GM21515 (cell line): ENCODE measurements around the gene TNPO3.
"Not testable (repeated sequence)": the region's sequence is repeated elsewhere in the genome, so short reads cannot be mapped to it uniquely, and the experiment has no call there.

Experiments used
- ATAC-seq: cut with Tn5 transposase; IDR thresholded peaks from one replicate; pipeline ENCODE4 v1.9.1; 2021; ENCODE audit not compliant: unreplicated experiment

Gene TNPO3

DNA sequence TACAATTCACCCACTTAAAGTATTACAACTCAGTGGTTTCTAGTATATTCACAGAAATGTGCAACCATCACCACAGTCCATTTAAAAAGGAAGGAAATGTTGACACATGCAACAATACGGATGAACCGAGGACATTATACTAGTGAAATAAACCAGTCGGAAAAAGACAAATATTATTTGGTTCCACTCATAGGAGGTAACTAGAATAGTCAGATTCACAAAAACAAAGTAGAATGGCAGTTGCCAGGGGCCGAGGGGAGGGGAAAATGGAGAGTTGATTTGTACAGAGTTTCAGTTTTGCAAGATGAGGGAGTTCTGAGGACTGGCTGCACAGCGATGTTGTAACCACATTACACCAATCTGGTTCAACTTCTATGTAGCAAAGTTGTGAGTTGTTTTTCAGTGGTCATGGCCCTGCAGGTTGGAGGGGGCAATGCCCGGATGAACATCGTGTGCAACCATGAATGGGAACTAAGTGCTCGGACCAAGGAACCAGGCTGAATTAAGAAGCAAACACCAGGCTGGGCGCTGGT lies 17.6 kb upstream of the TNPO3 start:
- ATAC-seq, result no peak

DNA sequence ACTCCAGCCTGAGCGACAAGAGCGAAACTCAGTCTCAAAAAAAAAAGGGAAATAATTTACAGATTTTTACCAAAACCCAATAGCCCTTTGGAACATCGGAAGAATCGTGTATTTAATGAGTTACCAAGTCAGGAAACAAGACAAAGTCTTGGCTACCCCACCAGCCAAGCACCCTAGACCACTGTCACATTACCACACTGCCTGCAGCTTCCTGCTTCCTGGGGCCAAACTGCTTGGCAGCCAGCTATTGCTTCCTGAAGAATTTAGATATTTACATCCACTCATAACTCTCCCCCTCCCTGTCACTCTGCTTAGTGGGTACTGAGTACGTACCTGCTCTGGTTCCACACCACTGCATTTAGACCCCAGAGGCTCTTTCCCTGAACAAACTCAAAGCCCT lies 14.1 kb upstream of the TNPO3 start:
- ATAC-seq, result no peak

DNA sequence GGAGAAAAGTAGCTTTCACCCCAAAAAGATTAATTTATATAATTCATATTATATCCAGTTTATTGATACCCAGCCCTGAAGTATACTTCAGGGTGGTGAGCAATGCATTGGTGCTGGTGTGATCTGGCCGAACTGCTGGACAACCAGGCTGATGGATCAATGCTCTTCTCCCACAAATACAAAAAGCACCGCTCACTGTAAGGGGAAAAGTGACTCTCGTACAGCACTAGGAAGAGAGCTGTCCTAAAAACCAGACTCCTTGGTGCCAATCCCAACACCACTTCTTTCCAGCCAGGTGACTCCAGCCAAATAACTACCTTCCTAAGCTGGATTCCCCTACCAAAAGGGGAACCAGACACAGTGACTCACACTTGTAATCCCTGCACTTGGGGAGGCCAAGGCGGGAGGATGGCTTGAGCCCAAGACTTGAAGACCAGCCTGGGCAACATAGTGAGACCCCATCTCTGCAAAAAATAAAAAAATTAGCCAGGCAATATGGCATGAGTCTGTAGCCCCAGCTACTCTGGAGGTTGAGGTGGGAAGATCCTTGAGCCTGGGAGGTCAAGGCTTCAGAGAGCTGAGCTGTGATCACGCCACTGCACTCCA lies 13.1 kb upstream of the TNPO3 start:
- no peak for ATAC-seq

DNA sequence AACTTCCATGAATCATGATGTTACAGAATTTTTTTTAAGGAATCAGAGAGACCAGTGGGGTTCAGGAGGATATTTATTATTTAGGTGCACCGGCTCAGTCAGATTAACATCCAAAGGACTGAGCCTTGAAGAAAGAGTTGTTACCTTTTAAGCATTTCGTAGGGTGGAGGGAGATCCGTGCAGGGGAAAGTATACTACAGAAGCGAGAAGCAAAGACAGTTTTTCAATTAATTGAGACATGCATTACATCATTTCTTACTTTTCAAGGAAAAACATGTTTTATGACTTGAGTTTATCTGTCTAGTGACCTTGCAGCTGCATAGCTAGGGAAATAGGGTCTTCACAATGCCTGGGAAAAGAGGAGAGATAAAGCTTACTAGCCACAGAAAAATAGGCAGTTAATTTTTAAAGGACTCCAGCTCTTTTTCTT lies 12.2 kb upstream of the TNPO3 start:
- not testable (repeated sequence) for ATAC-seq

DNA sequence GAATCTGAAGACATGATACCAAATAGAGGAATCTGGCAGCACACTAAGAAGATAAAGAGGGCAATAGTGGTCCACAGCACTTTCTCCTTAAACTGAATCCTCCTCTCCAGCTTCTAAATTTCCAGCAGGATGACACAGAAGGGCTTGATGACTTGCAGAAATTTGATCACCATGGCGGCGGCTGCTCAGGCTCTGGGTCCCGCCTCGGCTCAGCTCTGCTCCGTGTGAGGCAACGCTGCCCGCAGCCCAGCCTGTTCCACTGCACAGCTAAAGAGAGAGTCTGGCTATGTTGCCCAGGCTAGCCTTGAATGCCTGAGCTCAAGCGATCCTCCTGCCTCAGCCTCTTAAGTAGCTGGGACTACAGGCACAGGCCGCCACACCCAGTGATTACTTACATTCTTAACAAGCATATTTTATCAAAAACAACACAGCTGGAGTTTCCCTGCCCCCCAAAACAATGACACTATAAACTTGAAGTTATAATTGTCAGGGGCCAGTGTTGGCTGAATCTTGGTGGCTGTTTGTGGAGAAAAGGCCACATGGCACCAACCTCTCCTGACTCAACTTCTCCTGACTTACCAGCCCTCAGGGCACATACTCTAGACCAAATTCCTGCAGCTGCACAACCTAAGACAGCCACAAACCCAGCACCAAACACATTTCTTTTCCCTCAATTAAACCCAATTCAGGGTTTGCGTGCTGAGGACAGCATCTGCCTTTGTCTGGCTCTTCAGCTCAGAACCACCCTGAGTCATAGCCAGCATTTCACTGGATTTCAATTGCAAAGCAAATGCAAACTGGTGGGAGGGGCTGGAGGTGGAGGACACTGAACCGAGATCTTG lies 11.6 kb upstream of the TNPO3 start:
- no peak for ATAC-seq

DNA sequence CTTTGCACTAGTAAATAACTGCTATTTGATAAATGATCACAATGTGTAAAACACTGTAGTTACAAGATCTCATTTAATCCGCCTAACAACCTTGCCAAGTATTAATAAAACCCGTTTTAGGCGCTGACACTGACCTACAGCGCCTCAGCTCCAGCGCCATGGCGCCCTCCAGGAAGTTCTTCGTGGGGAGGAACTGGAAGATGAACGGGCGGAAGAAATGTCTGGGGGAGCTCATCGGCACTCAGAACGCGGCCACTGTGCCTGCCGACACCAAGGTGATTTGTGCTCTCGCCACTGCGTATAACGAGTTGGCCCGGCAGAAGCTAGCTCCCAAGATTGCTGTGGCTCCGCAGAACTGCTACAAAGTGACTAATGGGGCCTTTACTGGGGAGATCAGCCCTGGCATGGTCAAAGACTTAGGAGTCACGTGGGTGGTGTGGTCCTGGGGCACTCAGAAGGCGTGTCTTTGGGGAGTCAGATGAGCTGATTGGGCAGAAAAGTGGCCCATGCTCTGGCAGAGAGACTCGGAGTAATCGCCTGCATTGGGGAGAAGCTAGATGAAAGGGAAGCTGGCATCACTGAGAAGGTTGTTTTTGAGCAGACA lies 1.1 kb upstream of the TNPO3 start:
- ATAC-seq, result no peak

DNA sequence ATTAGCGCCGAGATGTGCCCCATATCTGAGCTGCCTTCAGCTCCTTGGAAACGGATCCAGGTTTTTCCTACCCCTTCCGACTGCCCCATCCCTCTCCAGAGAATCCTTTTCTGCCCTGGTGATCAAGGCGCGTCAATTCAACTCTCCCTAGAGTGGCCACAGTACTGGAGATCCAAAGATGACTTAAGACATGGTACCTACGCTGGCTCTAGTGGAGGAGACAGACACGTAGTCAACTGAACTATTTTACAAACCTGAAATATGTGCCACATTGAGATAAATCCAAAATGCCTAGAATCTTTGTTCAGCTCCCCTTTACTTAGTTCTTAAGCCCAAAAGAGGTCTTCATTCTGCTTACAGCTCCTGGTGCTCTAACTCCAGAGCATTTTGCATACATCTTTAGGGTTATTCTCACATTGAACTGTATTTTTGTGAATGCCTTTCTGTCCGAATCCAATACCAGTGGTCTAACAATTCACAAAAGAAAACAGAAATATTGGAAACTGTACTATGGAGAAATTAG lies 444 bp upstream of the TNPO3 start:
- peak; percentile 25 for ATAC-seq

DNA sequence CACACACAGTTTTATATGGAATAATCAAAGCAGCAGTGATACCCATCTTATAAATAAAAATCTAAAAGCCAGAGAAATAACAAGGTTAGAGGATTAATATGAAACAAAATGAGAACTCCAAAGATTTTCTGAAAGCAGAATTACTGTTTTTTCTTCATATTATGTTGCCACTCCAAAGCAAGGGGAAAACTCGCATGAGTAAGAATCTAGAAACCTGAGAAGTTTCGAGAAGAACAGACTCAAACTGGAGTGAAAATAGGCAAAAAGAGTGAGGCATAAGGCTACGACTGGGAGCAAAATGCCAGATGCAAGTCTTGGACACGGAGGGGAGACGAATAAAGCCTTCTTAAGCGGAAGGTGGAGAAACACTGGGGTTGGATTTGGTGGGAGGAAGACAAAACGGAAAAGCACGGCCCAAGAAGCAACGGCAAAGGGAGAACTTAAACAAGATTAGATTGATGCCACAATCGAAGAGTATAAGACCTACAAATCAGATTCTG lies 923 bp downstream of the TNPO3 start:
- no peak for ATAC-seq

DNA sequence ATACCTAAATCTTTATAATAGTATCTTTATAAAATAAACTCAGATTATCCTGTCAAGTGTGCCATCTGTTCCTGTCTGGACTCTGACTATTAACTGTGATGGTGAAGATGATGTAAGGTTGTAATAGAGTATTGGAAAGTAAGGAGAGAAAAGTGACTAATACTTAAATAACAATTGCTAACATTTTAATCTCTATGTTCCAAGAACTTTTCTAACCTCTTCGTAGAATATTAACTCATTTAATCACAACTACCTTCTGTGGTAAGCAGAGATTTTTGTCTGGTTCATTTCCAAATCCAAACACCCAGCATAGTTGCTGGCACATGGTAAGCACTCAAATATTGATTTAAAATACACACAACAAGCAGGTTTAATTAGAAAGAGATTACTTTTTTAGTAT lies 2.5 kb downstream of the TNPO3 start:
- ATAC-seq, result no peak

DNA sequence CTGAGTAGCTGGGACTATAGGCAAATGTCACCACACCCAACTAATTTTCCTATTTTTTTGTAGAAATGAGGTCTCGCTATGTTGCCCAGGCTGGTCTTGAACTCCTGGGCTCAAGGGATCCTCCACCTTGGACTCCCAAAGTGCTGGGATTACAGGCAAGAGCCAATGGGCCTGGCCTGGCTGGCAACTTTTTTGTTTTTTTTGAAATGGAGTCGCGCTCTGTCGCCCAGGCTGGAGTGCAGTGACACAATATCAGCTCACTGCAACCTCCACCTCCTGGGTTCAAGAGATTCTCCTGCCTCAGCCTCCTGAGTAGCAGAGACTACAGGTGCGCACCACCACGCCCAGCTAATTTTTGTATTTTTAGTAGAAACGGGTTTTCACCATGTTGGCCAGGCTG lies 3.5 kb downstream of the TNPO3 start:
- not testable (repeated sequence) for ATAC-seq

DNA sequence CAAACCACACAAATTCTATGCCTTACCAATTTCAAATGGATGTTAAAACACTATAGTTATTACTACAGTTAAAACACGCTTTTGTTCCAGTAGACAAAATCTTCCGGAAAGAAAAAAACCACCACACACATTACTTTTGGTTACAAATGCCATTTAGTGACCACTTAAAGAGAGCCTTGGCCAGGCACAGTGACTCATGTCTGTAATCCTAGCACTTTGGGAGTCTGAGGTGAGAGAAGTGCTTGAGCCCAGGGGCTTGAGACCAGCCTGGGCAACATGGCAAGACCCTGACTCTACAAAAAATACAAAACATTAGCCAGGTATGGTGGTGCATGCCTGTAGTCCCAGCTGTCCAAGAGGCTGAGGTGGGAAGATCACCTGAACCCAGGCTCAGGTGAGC lies 7.2 kb downstream of the TNPO3 start:
- no peak for ATAC-seq

DNA sequence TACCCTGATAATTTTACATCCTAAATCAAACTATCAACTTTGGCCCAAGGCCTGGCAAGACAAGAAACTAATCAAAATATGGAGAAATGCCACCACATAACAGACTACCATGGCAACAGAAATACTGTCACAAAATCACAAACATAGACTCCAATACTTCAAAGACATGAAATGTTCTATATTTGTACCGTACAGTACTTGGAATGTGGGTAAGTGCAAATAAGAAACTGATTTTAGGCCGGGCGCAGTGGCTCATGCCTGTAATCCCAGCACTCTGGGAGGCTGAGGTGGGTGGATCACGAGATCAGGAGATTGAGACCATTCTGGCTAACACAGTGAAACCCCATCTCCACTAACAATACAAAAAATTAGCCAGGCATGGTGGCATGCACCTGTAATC lies 9.2 kb downstream of the TNPO3 start:
- ATAC-seq, result no peak

DNA sequence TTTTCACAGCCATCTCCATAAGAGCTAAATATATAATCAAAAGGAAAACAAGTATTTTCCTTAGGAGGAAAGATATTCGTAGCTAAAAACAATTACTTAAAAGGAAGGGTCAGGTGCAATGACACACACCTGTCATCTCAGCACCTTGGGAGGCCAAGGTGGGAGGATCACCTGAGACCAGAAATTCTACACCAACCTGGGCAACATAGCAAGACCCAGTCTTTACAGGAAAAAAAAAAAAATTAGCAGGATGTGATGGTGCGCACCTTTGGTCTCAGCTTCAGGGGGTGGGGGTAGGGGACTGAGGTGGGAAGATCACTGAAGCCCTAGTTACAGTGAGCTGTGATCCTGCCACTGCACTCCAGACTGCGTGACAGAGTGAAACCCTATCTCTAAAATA lies 11.9 kb downstream of the TNPO3 start:
- ATAC-seq, result no peak

DNA sequence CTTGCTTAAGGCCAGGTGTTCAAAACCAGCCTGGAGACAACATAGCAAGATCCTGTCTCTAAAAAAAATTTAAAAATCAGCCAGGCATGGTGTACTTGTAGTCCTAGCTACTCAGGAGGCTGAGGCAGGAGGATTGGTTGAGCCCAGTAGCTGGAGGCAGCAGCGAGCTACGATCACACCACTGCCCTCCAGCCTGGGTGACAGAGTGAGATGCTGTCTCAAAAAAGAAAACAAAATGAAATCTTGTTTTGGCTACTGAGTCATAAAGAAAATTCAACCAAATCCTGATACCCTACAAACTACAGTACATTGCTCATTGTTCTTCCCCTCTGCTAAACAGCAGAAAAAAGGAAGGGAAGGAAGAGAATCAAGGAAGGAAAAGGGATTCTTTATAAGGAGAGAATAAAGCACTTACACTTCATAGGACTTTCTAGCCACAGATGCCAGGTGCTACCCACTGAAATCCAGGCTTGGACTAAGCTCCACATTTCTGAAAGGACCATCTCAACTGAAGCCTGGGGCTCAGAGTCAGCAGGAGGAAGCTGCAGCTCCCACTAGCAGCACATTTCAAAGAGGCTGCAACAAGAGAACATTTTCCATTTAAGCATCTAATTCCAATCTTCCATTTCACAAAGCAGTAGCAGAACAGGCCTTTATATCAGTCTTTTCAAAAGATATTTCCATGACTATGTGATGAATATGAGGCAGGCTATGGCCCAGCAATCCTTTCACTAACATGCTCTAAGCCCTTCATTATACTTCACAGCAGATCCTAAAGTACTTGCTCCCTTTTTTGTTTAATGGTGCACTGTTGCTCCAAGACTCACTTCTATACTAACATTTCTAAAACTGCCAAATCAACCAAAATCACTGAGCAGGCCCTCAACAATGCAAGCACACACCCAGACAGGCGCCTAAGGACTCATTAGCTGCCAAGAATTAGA lies 13.5 kb downstream of the TNPO3 start:
- ATAC-seq, result no peak

DNA sequence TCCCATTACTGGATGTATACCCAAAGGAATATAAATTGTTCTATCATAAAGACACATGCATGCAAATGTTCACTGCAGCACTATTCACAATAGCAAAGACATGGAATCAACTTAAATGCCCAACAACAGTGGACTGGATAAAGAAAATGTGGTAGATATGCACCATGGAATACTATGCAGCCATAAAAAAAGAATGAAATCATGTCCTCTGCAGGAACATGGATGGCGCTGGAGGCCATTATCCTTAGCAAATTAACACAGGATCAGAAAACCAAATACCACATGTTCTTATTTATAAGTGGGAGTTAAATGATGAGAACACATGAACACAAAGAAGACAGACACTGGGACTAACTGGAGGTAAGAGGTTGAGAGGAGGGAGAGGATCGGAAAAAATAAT lies 16.4 kb downstream of the TNPO3 start:
- ATAC-seq, result not testable (repeated sequence)

DNA sequence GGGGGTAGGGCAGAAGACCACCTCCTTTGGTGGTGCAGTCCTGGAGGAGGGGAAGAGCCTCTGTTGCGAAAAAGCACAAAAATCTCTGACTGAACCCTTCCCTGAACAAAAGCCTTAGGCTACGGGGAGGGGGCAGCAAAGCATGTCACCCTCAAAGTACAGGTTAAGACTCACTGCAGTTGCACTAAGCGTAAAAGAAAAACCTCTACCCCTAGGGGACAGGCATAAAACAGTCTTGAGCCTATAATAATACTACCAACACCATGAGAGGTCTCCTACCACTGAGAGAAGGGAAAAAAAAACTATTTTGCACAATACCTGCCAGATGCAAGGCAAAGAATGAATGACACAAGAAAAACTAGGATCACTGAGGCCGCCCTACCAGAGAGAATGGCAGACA lies 17.3 kb downstream of the TNPO3 start:
- ATAC-seq, result no peak

DNA sequence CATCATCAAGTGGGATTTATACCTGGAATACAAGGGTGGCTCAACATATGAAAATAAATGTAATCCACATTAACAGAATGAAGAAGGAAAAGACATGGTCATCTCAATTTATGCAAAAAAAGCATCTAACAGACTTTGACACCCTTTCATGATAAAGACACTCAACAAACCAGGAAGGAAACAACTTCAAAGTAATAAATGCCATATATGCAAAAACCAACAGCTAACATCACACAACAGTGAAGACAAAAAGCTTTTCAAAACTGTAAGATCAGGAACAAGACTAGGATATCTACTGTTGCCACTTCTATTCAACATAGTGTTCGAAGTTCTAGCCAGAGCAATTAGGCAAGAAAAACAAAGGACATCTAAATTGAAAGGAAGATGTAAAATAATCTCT lies 22.9 kb downstream of the TNPO3 start:
- no peak for ATAC-seq

DNA sequence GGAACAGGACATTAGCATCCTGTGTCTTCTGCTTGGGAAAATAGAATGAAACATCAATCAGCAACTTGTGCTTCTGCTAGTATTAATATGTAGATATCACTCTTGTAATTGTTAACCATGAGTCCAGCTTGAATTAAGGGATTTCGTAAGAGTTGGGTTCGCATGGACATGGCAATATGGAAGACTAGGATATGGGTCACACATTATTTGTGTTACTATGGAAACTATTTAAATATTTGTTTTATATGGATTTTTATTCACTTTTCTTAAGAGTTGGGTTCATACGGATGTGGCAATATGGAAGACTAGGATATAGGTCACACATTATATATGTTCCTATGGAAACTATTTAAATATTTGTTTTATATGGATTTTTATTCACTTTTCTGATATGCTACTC lies 24.5 kb downstream of the TNPO3 start:
- no peak for ATAC-seq

DNA sequence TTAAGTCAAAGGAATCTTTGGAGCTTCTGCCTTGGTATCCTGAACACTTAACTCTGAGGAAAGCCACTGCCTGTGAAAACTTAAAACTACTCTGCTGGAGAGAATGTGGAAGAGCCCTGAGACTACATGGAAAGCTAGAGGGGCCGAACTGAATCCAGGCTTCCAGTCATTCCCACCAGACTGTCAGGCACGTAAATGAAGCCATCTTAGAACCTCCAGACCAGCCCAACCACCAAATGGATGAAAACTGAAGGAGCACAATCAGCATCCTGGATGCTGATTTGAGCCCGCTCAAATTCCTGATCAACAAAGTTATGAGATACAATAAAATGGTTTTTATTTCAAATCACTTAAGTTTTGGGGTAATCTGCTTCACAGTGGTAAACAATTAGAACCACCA lies 30.8 kb downstream of the TNPO3 start:
- ATAC-seq, result no peak

DNA sequence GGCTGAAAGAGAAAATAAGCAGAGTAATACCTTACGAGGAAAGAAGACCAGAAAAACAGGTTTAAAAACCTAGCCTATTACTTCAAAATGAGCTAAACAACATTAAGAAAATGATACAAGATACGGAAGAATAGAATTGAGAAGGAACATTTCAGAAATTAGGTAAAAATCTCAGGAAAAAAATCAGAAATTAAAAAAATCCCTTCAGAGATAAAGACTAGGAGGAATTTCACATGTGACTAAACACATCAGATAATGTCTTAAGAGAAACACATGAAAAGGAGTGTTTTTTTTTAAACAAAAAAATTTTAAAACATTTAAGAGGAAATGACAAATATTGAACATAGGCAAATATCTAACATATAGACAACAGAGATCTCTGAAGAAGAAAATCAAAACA lies 33.3 kb downstream of the TNPO3 start:
- ATAC-seq, result no peak
